Stimulated activated CD4-positive, alpha-beta T cell treated with anti-CD3 and anti-CD28 coated beads, Interleukin-15, amount 100 ng/mL, for 48 hours (primary cell): Measurements from ENCODE around the gene MYLK3.

Experiments used
- DNase-seq, 2 donors: peaks; one replicate each; pipeline ENCODE4 v3.0.0-alpha.2; 2020; ENCODE audit warnings: low read depth in 2 of 2

MYLK3 gene

DNA sequence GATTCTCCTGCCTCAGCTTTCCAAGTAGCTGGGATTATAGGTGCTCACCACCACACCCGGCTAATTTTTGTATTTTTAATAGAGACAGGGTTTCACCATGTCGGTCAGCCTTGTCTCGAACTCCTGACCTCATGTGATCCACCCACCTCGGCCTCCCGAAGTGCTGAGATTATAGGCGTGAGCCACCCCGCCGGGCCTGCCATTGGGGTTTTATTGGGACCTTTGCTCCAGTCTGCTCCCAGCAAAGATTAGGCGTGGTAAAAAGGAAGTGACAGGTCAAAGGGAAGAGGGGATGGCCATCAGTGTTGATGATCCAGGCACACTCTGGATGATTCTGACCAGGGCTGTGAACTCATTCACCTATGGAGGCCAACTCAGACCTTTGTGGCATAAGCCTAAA is 20.5 kb downstream of the MYLK3 start:
- no peak for DNase-seq

DNA sequence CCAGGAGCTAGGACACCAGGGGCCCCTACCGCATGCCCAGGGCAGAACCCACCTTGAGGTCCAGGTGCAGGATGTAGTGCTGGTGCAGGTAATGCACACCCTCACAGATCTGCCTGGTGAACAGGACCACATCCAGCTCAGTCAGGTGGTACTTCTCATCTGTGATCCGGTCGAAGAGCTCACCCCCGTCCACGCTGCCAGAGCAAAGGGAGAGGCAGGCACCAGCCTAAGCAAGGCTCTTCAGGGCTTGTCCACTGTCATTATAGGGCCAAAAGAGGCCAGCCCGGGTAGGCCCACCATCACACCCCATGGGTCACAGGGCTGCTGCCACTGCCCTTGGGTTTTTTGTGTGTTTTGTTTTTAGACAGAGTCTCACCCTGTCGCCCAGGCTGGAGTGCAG is 21.0 kb downstream of the MYLK3 start:
- DNase-seq: no peak

DNA sequence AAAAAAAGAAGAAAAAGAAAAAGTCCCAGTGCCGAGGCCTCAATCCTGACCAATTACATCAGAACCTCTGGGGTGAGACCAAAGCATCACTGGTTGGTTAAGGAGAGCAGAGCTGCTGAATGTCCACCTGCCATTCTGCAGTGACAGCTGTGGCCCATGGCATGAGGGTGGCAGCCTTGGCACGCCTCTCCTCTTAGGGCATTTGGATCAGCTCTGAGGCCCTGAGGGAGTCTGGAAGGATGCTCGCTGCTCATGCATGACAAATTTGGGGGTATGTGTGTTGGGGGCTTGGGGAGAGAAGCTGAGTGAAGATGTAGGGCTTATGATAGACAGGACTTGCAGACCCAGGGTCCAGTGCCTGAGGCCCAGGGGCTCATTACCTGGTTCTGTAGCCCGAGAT is 26.3 kb downstream of the MYLK3 start:
- no peak for DNase-seq

DNA sequence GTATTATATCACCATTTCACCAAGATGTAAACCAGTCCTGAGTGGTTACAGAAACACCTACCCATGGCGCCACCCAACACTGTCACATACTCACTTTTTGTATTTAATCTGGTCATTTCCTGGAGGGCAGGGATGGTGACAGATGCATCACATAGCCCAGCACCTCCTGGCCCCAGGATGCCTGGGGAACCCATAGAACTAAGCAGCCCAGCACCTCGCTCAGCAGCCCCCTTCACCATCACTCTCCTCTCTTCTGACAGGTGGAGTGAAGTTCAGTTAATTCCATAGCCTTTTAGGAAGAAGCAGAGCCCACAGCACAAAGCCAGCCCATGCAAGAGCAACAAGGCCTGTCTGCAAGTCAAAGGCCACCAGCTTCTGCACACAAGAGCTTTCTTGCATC is 27.5 kb downstream of the MYLK3 start:
- DNase-seq: no peak

DNA sequence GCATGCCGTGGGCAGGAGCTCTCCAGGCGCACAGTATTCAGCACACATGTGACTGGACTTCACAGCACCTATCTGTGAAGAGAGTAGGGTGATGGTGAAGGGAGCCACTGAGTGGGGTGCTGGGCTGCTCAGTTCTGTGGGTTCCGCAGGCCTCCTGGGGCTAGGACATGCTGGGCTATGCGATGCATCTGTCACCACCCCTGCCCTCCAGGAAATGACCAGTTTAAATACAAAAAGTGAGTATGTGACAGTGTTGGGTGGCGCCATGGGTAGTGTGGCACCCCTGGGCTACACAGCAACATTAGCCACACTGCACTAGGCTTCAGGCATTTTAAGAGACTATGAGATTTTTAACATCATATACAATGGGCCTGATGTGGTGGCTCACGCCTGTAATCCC is 28.6 kb downstream of the MYLK3 start:
- no peak for DNase-seq

DNA sequence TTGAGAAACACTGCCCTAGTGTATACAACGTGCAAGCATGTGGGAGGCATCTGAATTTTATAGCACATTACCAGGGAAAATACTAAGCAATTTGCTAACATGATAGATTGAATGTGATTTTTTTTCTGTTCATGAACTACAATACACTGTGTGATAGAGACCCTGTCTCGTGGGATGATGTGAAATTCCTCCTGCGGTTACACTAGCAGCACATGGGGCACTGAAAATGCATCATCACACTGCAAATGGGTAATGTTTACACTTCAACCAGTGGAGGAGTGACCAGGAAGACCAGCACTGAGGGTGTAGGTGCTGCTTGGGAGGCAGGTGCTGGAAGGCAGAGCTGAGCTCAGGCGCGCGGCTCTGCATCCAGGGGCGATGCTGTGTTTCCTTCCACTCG is 29.9 kb downstream of the MYLK3 start:
- DNase-seq: no peak

DNA sequence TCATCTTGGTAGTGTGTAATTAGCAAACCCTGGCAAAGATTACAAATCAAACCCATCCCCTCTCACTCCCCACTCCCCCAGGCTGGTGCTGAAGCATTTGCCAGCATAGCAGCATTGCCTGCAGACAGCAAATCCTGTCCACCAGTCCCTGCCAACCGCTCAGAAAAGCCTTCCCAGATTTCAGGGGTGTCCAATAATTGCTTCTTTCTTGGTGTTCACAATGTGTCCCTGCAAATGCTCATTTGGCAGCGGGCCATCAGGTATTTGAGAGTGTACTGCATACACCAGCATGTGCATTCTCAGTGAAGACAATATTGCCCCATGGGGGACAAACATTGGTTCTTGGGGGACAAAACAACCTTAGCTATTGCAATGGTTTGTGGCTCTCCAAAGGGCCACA is 30.5 kb downstream of the MYLK3 start:
- DNase-seq: no peak

DNA sequence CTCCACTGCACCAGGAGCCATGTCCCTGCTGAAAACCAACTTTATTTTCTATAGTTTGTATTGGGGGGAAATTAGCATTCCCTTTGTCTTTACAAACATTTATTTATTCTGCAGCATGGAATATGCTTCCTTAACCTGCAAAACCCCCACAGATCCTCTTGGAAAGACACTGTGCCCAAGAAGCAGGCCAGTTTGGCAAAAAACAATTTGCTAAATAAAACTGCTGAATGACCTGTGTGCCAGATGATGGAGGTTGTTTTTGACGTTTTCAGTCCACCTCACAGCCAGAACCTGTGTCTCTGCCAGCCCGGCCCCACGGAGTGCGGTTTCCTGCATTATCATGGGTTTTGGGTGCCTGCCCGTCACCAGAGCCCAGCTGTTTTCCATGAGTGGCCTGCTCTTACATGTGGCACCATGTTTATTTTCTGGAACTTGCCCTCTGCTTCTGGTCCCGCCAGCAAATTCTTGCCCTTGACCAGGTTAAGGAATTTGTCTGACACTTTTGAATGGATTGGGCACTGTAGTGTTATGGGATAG is 32.3 kb downstream of the MYLK3 start:
- no peak for DNase-seq

DNA sequence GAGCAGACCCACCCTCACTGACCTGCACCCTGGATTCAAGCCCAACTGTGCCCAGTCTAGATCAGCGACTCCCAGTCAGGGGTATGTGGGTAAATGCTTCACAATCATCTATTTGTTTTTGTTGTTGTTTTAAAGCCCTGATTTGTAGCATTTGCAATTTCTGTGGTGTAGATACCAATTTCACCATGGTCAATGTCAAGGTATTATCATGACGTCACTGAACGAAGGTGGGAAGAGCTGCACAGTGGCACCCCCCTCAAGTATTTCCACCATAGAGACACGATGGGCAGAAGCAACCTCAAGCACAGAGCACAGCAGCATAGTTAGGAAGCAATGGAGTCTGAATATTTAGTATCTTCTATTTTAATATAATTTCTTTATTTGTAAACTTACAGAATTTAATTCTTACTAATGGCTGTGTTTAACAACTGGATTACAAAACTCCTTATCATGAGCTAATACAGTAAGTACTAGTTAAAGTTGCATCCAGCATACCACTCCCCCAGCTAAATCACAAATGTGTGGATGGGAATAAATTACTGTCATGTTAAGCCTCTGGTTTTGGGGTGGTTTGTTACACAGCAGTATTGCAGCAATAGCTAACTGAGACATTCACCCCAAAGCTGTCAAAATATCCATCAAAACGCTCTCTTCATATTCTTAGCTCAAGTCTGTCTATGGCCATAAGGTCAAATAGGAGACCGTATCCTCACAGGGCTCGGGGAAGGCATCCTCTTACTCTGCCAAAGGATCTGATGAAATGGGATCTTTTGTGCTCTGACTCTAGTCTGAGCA is 33.1 kb downstream of the MYLK3 start:
- no peak for DNase-seq

DNA sequence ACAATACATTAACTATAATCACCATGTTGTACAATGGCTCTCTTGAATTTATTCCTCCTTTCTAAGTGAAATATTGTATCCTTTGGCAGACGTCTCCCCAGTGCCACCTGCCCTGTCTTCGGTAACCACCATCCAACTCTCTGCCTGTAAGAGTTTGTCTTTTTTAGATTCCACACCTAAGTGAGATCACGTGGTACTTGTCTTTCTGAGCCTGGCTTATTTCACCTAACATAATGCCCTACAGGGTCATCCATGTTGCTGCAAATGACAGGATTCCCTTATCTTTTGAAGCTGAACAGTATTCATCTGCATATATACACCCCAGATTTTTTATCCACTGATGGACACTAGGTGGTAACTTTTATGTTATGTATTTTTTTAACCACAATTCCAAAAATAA is 34.5 kb downstream of the MYLK3 start:
- no peak for DNase-seq

DNA sequence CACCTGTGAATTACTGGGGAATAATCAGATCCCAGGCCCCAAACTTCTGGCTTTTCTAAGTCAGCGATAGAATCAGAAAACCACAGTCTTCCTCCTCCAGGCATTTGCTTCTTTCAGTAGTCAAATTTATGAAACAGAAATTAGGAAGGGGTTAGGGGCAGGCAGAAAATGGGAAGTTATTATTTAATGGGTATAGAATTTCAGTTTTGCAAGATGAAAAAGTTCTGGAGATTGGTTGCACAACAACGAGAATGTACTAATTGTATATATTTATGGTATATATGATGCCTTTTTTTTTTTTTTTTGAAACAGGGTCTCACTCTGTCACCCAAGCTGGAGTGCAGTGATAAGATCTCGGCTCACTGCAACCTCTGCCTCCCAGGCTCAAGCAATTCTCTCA is 35.2 kb downstream of the MYLK3 start:
- DNase-seq: no peak

DNA sequence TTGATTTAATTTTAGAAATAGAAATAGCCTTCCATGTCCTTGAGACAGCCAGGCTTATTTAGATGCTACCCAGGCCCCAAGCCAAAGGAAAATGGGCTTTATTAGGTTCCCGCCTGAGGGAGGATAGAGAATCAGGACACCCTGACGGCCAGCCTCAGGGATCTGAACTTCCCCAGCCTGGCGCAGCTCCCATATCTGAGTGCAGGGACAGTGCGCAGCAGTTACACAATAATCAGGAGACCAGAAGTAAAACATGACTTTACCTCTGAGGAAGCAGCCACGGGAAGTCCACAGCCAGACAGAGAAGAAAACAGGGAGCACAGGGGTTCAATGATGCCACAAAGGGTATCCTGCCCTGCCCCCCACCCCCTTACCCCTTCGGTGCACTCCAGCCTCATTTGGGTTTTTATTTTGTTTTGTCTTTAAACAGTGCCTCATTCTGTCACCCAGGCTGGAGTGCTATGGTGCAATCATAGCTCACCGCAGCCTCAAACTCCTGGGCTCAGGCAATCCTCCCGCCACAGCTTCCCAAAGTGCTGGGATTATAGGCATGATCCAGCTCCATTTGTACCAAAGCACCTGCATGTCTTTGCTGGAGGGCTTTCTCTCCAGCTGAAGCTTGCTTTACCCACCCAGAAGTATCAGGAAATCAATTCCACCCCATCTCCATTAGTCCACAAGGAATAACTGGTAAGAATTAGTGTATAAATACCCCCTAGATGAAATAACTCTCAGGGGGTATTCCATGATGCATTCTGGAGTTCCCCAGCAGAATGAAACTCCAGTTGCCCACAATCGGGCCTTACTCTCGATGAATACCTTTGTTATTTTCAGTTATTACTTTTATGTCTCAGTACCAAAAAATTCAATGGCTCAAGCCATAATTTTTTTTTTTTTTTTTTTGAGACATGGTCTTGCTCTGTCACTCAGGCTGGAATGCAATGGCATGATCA is 36.8 kb downstream of the MYLK3 start:
- DNase-seq: no peak

DNA sequence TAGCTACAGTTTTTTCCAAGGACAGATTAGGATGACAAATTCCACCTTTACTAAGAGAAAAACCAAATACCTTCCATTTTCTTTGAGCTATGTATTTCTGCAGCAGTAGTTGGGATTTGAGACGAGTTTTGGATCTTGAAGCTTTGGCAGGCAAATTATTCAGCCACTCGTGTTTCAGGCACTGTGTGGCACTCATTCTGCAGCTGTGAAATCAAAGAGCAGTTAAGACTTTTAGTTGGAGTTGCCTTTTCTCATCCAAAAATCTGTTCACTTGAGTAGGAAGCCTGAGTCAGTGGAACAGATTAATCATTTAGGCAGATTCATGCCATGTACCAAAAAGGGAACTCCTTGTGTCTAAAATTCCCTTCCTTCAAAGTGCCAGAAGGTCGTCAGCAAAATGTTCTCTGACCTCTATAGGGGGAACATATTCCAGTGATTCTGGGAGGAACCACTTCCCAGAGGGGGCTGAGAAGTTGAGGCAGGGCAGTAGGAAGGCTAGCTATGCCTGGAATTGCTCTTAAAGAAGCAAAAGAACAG is 38.6 kb downstream of the MYLK3 start:
- DNase-seq: no peak

DNA sequence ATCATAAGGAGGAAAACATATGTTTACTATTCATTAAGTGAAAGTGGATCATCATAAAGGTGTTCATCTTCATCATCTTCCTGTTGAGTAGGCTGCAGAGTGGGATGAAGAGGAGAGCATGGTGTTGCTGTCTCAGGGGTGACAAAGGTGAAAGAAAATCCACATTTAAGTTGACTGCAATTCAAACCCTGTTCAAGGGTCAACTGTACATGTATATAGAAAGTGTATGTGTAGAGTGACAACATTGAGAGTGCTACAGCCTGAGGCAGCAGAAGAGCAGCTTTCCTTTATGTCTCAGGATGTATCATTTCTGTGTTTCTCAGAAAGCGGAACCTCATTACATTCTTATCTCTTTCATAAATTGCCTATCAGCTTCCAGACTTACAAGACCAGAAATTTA is 41.5 kb downstream of the MYLK3 start:
- DNase-seq: no peak

DNA sequence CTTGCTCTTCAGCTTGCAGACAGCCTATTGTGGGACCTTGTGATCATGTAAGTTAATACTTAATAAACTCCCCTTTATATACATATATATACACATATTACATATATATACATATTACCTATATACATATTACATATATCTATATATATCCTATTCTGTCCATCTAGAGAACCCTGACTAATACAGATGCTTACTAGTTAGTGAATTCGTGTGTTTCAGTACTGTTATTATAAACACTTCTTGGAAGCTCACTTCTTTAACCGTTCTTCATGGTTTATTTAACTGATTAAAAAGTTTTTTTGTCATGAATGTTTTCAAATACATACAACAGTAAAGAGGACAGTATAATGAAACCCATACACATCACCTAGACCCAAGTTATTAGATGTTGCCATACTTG is 46.1 kb downstream of the MYLK3 start:
- no peak for DNase-seq

DNA sequence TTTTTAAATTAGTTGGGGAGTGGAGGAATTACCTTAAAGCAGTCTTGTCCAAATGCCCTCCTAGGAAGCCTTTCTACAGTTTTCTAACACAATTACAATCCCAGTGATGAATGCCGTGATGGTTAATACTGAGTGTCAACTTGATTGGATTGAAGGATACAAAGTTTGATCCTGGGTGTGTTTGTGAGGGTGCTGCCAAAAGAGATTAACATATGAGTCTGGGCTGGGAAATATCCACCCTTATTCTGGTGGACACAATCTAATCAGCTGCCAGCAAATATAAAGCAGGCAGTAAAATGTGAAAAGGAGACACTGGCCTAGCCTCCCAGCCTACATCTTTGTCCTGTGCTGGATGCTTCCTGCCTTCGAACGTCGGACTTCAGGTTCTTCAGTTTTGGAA is 46.5 kb downstream of the MYLK3 start:
- no peak for DNase-seq

DNA sequence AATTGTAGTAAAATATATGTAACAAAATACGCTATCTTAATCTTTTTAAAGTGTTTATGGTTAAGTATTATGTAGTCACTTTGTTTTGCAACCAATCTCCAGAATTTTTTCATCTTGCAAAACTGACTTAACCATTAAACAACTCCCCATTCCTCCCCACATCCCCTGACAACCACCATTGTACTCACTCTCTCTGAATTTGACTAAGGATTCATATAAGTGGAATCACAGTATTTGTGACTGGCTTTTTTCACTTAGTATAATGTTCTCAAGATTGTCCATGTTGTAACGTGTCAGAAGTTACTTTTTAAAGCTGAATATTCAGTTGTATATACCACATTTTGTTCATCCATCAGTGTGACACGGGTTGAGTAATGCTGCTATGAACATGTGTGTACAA is 48.1 kb downstream of the MYLK3 start:
- DNase-seq: no peak

DNA sequence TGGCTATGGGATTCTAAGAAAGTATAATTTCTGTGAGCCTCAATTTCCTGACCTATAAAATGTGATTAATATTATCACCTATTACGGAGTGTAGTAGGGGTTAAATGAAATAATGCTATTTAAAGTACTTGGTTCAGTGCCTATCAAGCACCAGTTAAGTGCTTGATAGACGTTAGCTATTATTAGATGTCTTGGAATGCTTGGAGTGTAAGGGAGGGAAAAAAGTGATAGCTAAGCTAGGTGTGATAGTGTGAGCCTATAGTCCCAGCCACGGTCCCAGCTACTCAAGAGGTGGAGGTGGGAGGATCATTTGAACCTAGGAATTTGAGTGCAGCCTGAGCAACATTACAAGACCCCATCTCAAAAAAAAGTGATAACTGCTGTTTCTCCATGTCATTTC is 51.2 kb downstream of the MYLK3 start:
- no peak for DNase-seq

DNA sequence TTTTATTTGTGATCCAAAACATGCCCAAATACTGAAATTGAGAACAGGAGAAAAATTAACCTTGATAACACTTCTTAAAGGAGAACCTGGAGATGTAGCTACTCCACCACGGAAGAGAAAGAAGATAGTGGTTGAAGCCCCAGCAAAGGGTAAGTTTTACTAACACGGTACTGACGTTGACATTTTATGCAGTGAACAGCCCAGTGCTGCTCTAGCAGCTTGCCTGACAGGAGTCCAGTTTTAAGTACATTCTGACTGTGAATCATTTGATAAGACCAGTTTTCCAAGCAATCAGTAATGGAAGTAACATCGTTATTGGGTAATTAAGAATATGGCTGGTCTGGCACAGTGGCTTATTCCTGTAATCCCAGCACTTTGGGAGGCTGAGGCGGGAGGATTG is 52.2 kb downstream of the MYLK3 start:
- no peak for DNase-seq

DNA sequence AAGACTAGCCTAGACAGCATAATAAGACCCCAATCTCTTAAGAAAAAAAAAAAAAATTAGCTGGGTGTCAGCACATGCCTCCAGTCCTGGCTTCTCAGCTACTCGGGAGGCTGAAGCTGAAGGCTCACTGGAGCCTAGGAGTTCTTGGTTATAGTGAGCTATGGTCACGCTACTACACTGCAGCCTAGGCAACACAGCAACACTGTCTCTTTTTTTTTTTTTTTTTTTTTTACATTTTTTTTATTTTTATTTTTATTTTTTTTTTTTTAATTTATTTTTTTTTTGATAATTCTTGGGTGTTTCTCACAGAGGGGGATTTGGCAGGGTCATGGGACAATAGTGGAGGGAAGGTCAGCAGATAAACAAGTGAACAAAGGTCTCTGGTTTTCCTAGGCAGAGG is 54.5 kb downstream of the MYLK3 start:
- no peak for DNase-seq

DNA sequence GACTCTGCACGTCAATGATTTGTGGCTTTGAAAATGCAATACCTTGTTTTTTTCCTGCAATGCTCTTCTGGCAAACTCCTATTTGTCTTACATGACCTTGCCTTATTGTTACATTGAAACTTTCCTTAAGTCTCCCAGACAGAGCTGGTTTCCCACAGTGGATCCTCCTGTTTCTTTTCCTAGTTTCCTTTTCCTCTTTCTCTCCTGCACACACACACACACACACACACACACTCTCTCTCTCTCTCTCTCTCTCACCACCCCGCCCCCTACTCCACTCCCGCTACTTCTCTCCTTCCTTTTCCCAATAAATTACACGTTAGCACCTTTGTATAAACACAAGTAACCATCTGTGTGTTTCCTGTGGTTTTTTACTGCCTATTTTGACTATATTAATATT is 56.4 kb downstream of the MYLK3 start:
- no peak for DNase-seq
